Measurements from ENCODE around the gene VAV3.

Gene VAV3

DNA sequence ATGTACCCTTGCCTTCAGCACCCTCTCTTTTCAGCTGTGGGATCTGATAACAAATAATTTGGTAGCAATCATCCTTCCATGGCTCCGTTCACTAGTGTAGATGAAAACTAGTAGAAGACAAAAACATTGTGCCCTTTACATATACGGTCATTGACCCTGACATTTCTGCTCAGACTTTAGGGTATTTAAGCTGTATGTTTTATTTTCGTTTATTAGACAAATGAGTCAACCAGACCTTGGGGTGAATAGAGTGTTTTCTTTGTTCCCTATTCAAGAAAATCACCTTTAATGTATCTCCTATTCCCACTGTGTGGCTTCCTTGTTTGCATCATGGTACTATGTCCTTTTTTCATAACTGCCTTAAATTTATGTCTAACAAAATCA is 187.3 kb downstream of the VAV3 start:
- H3K4me3 ChIP-seq (ENCODE audit: low read length in 2 of 2) = no peak overlapping the region
- H3K9me3 ChIP-seq (ENCODE audit: control insufficient read depth in 2 of 2, low read length in 2 of 2) = no peaks in the 10 kb centered on the region
- no peaks in the 10 kb centered on the region for H3K27me3 ChIP-seq (ENCODE audit: control insufficient read depth in 1 of 2, insufficient read depth in 2 of 2, low read length in 2 of 2)
- H3K9ac ChIP-seq (ENCODE audit: low read length in 2 of 2) = no peak overlapping the region
- H3K27ac ChIP-seq (ENCODE audit: low read length) = no peak overlapping the region
- no peaks in the 10 kb centered on the region for H3K4me1 ChIP-seq (ENCODE audit: control insufficient read depth, insufficient read depth, low read length)
- H3K36me3 ChIP-seq (ENCODE audit: control insufficient read depth in 2 of 2, insufficient read depth in 2 of 2, low read length in 2 of 2) = no peaks in the 10 kb centered on the region

DNA sequence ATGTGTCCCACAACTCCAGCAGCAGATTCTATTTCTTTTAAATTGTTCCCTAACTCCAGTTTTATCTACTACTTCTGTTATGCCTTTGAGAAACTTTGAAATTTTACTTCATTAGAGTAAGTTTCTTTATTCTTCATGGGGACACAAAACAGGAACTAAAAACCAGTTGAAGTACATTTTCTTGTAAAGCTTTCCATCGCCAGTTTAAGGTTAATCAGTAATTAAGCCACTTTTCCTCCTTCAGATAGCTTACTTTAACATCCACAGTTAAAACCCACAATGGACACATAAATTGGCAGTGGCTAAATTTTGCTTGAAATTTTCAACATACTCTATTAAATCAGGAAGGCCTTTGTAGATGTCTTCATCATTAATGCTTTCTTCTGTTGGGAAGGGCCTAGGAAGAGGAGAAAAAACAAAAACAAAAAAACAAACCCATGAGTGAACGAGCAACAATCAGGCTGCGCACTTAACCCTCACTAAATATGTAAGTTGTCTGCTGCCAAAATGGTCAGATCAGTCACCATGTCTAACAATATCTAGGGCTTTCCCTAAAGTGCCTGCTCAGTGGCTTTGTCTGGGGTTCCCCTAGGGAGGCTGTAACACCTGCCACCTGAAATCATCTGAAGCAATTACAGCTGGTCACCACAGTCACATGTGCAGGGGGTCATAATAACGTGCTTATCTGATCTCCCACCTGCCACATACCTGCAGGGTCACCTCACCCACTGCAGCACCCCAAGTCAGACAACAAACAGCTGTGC is 187.9 kb downstream of the VAV3 start:
- H3K27ac ChIP-seq (ENCODE audit: low read length) = no peak overlapping the region
- no peaks in the 10 kb centered on the region for H3K4me1 ChIP-seq (ENCODE audit: control insufficient read depth, insufficient read depth, low read length)
- H3K27me3 ChIP-seq (ENCODE audit: control insufficient read depth in 1 of 2, insufficient read depth in 2 of 2, low read length in 2 of 2) = no peaks in the 10 kb centered on the region
- H3K36me3 ChIP-seq (ENCODE audit: control insufficient read depth in 2 of 2, insufficient read depth in 2 of 2, low read length in 2 of 2) = no peaks in the 10 kb centered on the region
- no peak overlapping the region for H3K4me3 ChIP-seq (ENCODE audit: low read length in 2 of 2)
- no peaks in the 10 kb centered on the region for H3K9me3 ChIP-seq (ENCODE audit: control insufficient read depth in 2 of 2, low read length in 2 of 2)
- H3K9ac ChIP-seq (ENCODE audit: low read length in 2 of 2) = no peak overlapping the region

DNA sequence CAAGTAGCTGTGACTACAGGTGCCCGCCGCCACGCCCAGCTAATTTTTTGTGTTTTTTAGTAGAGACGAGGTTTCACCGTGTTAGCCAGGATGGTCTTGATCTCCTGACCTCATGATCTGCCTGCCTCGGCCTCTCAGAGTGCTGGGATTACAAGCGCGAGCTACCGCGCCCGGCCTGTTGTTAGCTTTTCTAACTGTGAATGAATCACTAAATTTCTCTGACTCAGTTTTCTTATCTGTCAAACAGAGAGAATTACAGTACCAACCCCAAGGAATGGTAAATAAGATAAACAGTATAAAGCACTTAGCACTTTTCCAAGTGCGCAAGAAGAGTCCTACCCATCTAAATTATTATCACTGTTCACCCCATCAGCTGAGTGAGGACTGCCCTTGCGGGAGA is 193.6 kb downstream of the VAV3 start:
- H3K9ac ChIP-seq (ENCODE audit: low read length in 2 of 2) = no peak overlapping the region
- no peak overlapping the region for H3K4me3 ChIP-seq (ENCODE audit: low read length in 2 of 2)
- no peaks in the 10 kb centered on the region for H3K27me3 ChIP-seq (ENCODE audit: control insufficient read depth in 1 of 2, insufficient read depth in 2 of 2, low read length in 2 of 2)
- no peaks in the 10 kb centered on the region for H3K9me3 ChIP-seq (ENCODE audit: control insufficient read depth in 2 of 2, low read length in 2 of 2)
- H3K36me3 ChIP-seq (ENCODE audit: control insufficient read depth in 2 of 2, insufficient read depth in 2 of 2, low read length in 2 of 2) = no peaks in the 10 kb centered on the region
- H3K27ac ChIP-seq (ENCODE audit: low read length) = no peak overlapping the region
- H3K4me1 ChIP-seq (ENCODE audit: control insufficient read depth, insufficient read depth, low read length) = no peaks in the 10 kb centered on the region

DNA sequence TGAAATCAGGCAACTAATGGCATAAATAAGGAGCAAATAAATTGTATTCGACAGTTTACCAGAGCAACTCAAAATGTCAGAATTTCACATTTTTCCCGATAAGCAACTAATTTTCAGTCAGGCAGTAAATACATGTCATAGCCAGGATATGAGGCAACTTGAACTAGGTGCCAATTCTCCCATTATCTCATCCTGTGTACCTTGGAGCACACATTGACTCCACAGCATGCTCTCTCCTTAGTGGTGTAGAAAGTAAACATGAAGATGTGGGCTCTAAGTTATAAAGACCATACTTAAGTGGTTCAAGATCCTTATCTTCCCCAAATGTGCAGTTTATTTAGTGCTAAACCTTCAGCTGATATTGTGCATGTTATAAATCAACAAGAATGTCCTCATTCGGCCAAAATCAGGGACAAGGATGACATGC is 197.8 kb downstream of the VAV3 start:
- Histone ChIP-seq H3K27me3 (ENCODE audit: control insufficient read depth in 1 of 2, insufficient read depth in 2 of 2, low read length in 2 of 2) (no peaks in the 10 kb centered on the region), H3K36me3 (ENCODE audit: control insufficient read depth in 2 of 2, insufficient read depth in 2 of 2, low read length in 2 of 2) (no peaks in the 10 kb centered on the region), H3K9ac (ENCODE audit: low read length in 2 of 2) (no peak overlapping the region), H3K4me3 (ENCODE audit: low read length in 2 of 2) (no peak overlapping the region), H3K9me3 (ENCODE audit: control insufficient read depth in 2 of 2, low read length in 2 of 2) (no peaks in the 10 kb centered on the region), H3K4me1 (ENCODE audit: control insufficient read depth, insufficient read depth, low read length) (no peaks in the 10 kb centered on the region), H3K27ac (ENCODE audit: low read length) (no peak overlapping the region)

DNA sequence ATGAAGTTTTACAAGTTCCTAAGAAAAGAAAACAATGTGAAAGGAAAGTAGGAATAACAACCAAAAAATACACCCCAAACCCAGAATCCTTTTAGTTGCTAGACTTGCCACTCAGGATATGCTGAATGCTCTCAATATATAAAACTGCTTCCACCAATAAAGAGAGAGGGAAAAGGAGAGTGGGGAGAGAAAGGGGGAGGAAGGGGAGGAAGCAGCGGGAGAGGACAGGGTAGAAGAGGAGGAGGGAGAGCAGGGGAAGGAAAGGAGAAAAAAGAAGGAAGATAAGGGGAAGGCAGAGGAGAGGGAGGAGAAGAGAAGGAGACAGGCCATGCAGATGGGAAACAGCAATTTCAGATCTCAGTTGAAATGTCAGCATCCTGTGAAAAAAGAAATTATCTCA is 198.4 kb downstream of the VAV3 start:
- Histone ChIP-seq H3K4me1 (ENCODE audit: control insufficient read depth, insufficient read depth, low read length) (no peaks in the 10 kb centered on the region), H3K9me3 (ENCODE audit: control insufficient read depth in 2 of 2, low read length in 2 of 2) (no peaks in the 10 kb centered on the region), H3K4me3 (ENCODE audit: low read length in 2 of 2) (no peak overlapping the region), H3K9ac (ENCODE audit: low read length in 2 of 2) (no peak overlapping the region), H3K27me3 (ENCODE audit: control insufficient read depth in 1 of 2, insufficient read depth in 2 of 2, low read length in 2 of 2) (no peaks in the 10 kb centered on the region), H3K27ac (ENCODE audit: low read length) (no peak overlapping the region), H3K36me3 (ENCODE audit: control insufficient read depth in 2 of 2, insufficient read depth in 2 of 2, low read length in 2 of 2) (no peaks in the 10 kb centered on the region)

DNA sequence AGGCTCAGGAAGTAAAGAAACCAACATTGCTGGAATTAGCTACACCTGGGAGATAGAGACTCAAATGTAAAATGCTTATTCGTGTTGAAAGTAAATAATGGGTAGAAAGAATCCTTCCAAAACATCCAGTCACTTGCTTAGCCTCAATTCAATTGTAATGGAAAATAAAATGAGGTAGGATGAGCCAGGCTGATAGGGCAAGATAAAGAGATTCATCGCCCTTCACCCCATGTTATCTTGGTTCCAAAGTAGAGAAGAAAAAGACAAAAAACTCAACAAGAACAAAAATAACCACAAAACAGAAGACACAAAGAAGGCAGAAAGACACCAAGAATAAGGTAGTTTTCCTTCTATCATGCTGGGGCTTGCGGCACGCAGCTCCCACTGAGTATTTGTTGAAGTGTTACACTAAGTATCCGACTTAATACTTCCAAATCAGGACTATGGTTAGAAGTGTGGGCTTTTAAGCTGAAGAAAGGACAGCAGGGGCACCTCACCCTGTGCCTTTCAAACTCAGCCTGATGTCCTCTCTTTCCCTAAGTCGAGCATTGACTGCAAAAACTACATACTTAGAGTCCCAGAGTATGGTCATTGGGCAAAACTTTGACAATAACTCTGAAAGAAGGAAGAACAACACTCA is 202.1 kb downstream of the VAV3 start:
- Histone ChIP-seq H3K36me3 (ENCODE audit: control insufficient read depth in 2 of 2, insufficient read depth in 2 of 2, low read length in 2 of 2) (no peaks in the 10 kb centered on the region), H3K9me3 (ENCODE audit: control insufficient read depth in 2 of 2, low read length in 2 of 2) (no peaks in the 10 kb centered on the region), H3K4me3 (ENCODE audit: low read length in 2 of 2) (no peak overlapping the region), H3K9ac (ENCODE audit: low read length in 2 of 2) (no peak overlapping the region), H3K27me3 (ENCODE audit: control insufficient read depth in 1 of 2, insufficient read depth in 2 of 2, low read length in 2 of 2) (no peaks in the 10 kb centered on the region), H3K4me1 (ENCODE audit: control insufficient read depth, insufficient read depth, low read length) (no peaks in the 10 kb centered on the region), H3K27ac (ENCODE audit: low read length) (no peak overlapping the region)

DNA sequence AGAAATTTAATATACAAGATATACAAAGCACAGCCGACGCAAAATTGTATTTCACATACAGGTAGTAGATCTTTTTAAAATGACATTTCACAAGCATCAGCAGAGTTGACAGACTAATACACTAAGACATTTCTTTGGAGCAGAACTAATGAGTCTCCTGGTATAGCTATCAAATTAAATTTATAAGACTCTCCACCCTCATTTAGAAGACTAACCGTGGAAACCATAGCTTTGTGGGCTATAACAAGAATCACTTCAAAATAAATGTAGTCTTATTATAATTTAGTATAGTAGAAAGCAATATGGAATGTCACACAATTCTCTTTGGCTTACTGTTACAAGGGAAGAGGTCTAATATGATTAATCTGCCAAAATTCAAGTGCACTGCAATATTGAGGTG is 204.9 kb downstream of the VAV3 start:
- H3K4me3 ChIP-seq (ENCODE audit: low read length in 2 of 2) = no peak overlapping the region
- H3K27me3 ChIP-seq (ENCODE audit: control insufficient read depth in 1 of 2, insufficient read depth in 2 of 2, low read length in 2 of 2) = no peaks in the 10 kb centered on the region
- no peaks in the 10 kb centered on the region for H3K4me1 ChIP-seq (ENCODE audit: control insufficient read depth, insufficient read depth, low read length)
- no peaks in the 10 kb centered on the region for H3K9me3 ChIP-seq (ENCODE audit: control insufficient read depth in 2 of 2, low read length in 2 of 2)
- no peak overlapping the region for H3K9ac ChIP-seq (ENCODE audit: low read length in 2 of 2)
- H3K27ac ChIP-seq (ENCODE audit: low read length) = no peak overlapping the region
- no peaks in the 10 kb centered on the region for H3K36me3 ChIP-seq (ENCODE audit: control insufficient read depth in 2 of 2, insufficient read depth in 2 of 2, low read length in 2 of 2)

DNA sequence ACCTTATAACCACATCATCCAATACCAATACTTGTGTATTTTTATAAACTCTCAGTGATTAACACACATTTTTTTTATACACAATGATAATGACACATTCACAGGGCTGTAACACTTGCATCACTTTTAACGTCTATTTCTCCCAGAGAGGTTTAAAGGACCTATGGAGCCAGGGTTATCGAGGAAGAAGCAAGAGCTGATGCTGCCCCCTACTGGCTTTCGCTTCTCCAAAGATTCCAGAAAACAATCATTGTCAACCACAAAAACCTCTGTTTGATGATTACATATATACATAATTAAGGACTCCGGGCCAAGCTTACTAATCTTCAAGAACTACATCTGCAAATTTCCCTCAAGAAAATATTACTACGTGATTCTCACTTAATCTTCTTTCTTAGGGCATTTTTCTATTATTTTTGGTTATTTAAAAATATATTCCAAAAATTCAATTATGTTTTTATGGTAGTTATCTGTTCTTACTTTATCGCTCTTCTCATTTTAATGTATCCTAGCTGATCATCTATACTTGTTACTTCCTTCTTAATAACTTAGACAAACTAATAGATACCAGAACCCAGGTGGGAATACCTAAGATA is 214.5 kb downstream of the VAV3 start:
- no peaks in the 10 kb centered on the region for H3K9me3 ChIP-seq (ENCODE audit: control insufficient read depth in 2 of 2, low read length in 2 of 2)
- H3K9ac ChIP-seq (ENCODE audit: low read length in 2 of 2) = no peak overlapping the region
- no peaks in the 10 kb centered on the region for H3K27me3 ChIP-seq (ENCODE audit: control insufficient read depth in 1 of 2, insufficient read depth in 2 of 2, low read length in 2 of 2)
- H3K27ac ChIP-seq (ENCODE audit: low read length) = no peak overlapping the region
- H3K4me3 ChIP-seq (ENCODE audit: low read length in 2 of 2) = no peak overlapping the region
- no peaks in the 10 kb centered on the region for H3K4me1 ChIP-seq (ENCODE audit: control insufficient read depth, insufficient read depth, low read length)
- H3K36me3 ChIP-seq (ENCODE audit: control insufficient read depth in 2 of 2, insufficient read depth in 2 of 2, low read length in 2 of 2) = no peaks in the 10 kb centered on the region

DNA sequence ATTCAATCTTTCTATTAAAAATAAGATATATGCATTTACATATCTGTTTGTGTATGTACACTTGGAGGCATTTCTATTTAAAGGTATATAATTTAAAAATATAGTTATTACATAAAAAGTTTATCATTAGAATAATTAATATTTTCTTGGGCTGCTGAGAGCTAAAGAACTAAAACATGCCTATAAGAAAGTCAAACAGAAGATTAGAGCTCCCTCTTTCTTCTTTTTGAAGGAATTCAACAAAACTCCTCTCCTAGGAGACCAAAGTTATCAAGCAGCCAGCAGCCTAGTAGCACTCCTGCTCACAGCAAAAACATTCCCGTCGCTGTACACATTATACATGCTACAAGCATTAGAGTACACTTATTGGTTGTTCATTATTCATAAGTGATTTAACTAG is 216.4 kb downstream of the VAV3 start:
- H3K27ac ChIP-seq (ENCODE audit: low read length) = no peak overlapping the region
- H3K4me1 ChIP-seq (ENCODE audit: control insufficient read depth, insufficient read depth, low read length) = no peaks in the 10 kb centered on the region
- H3K9me3 ChIP-seq (ENCODE audit: control insufficient read depth in 2 of 2, low read length in 2 of 2) = no peaks in the 10 kb centered on the region
- no peaks in the 10 kb centered on the region for H3K27me3 ChIP-seq (ENCODE audit: control insufficient read depth in 1 of 2, insufficient read depth in 2 of 2, low read length in 2 of 2)
- no peak overlapping the region for H3K4me3 ChIP-seq (ENCODE audit: low read length in 2 of 2)
- H3K9ac ChIP-seq (ENCODE audit: low read length in 2 of 2) = no peak overlapping the region
- H3K36me3 ChIP-seq (ENCODE audit: control insufficient read depth in 2 of 2, insufficient read depth in 2 of 2, low read length in 2 of 2) = no peaks in the 10 kb centered on the region

DNA sequence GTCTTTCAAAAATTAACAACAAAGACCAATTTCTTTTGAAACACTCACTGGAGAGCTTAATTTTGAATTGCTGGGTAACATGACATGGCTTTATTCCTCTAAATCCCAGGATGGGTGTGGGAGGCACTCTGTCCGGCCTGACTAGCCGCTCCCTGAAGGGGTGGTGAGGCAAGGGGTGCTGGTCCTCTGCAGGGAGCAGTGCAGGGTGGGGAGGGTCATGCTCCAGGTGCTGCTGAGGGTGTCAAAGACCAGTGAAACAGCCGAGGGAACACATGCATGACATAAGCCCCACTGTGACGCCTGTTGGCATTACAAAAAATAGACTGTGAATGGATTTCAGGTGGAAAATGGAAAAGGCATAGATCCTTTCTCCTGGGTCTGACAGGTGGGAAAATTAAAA is 223.7 kb downstream of the VAV3 start:
- Histone ChIP-seq H3K36me3 (ENCODE audit: control insufficient read depth in 2 of 2, insufficient read depth in 2 of 2, low read length in 2 of 2) (no peaks in the 10 kb centered on the region), H3K27ac (ENCODE audit: low read length) (peak overlapping the region; percentile 46), H3K4me1 (ENCODE audit: control insufficient read depth, insufficient read depth, low read length) (no peaks in the 10 kb centered on the region), H3K27me3 (ENCODE audit: control insufficient read depth in 1 of 2, insufficient read depth in 2 of 2, low read length in 2 of 2) (no peaks in the 10 kb centered on the region), H3K9me3 (ENCODE audit: control insufficient read depth in 2 of 2, low read length in 2 of 2) (no peaks in the 10 kb centered on the region), H3K9ac (ENCODE audit: low read length in 2 of 2) (no peak overlapping the region), H3K4me3 (ENCODE audit: low read length in 2 of 2) (no peak overlapping the region)

DNA sequence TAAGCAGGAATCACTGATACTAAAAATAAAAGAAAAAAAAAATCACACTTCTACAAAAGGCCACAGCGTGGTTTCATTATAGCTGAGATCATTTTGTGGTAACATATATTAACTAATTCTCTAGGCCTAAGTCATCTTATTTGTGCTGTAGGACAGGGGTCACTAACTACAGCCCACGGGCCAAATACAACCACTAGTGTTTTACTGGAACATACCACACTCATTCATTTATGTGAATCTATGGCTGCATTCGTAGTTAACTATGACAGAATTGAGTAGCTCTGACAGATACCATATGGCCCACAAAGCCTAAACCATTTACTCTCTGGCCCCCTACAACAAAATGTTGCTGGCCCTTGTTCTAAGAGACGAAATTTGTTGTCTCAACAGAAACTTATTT is 224.4 kb downstream of the VAV3 start:
- H3K9ac ChIP-seq (ENCODE audit: low read length in 2 of 2) = no peak overlapping the region
- H3K4me3 ChIP-seq (ENCODE audit: low read length in 2 of 2) = no peak overlapping the region
- peak overlapping the region; percentile 46 for H3K27ac ChIP-seq (ENCODE audit: low read length)
- H3K9me3 ChIP-seq (ENCODE audit: control insufficient read depth in 2 of 2, low read length in 2 of 2) = no peaks in the 10 kb centered on the region
- no peaks in the 10 kb centered on the region for H3K4me1 ChIP-seq (ENCODE audit: control insufficient read depth, insufficient read depth, low read length)
- no peaks in the 10 kb centered on the region for H3K27me3 ChIP-seq (ENCODE audit: control insufficient read depth in 1 of 2, insufficient read depth in 2 of 2, low read length in 2 of 2)
- no peaks in the 10 kb centered on the region for H3K36me3 ChIP-seq (ENCODE audit: control insufficient read depth in 2 of 2, insufficient read depth in 2 of 2, low read length in 2 of 2)
